GM13977 (cell line): Measurements from ENCODE around the gene ANKH.

Experiments used
- DNase-seq: peaks from one replicate; pipeline ENCODE4 v3.0.0; 2012; ENCODE audit warnings: low spot score
- in situ Hi-C: fragments of 300-500 bp; cut with MboI; formaldehyde crosslinking; loops from one replicate; pipeline ENCODE4 v1.12.0; 2022; ENCODE audit warnings: low sequenced_read_pairs, low pct_unique_long_range_greater_than_20kb, mixed read lengths, inconsistent platforms; ENCODE audit not compliant: unreplicated experiment
- TF ChIP-seq, protein P1 (sequence below): IDR thresholded peaks from 2 replicates; pipeline ENCODE4 v1.5.1; 2012; ENCODE audit warnings: mild to moderate bottlenecking, control low read depth; ENCODE audit not compliant: insufficient read depth; ENCODE audit errors: extremely low read depth, missing control alignments

Gene ANKH

DNA sequence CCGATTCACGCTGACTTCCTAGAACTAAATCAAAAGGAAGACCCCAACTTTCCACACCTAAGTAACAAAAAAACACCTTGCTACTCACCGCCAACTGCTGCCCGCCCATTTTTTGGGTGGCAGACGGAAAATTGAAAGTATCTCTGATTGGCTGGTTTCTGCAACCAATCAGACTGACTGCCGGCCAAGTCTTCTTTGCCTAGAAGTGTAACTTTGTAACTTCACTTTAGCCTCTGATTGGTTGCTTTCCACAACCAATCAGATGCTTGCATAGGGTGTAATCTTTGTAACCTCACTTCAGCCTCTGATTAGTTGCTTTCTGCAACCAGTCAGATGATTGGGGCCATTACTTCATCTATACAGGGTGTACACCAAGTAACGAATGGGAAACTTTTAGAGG, 42.6 kb upstream of the ANKH start:
- no peak for DNase-seq
- in situ Hi-C loops: no loop called here
- TF ChIP-seq, protein P1, sequence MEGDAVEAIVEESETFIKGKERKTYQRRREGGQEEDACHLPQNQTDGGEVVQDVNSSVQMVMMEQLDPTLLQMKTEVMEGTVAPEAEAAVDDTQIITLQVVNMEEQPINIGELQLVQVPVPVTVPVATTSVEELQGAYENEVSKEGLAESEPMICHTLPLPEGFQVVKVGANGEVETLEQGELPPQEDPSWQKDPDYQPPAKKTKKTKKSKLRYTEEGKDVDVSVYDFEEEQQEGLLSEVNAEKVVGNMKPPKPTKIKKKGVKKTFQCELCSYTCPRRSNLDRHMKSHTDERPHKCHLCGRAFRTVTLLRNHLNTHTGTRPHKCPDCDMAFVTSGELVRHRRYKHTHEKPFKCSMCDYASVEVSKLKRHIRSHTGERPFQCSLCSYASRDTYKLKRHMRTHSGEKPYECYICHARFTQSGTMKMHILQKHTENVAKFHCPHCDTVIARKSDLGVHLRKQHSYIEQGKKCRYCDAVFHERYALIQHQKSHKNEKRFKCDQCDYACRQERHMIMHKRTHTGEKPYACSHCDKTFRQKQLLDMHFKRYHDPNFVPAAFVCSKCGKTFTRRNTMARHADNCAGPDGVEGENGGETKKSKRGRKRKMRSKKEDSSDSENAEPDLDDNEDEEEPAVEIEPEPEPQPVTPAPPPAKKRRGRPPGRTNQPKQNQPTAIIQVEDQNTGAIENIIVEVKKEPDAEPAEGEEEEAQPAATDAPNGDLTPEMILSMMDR: no peak

DNA sequence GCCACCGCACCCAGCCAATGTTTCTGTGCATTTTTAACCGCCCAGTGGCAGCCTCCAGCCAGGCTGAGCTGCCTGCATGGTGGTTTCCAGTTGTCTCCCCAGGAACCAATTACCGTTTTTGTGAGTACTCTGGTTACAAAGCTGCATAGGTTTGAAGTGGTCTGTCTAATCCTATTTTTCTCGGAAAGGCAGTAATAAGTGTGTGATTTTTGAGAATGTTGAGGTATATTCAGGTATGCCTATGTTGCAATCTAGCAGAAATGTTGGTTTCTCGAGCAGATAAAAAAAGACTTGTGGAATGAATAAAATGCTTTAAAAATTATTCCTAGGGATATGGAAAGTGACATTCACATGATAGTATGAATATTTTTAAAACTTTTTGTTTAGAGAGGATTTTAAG, 41.5 kb upstream of the ANKH start:
- in situ Hi-C loops: no loop called here
- TF ChIP-seq, protein P1: no peak
- DNase-seq: no peak

DNA sequence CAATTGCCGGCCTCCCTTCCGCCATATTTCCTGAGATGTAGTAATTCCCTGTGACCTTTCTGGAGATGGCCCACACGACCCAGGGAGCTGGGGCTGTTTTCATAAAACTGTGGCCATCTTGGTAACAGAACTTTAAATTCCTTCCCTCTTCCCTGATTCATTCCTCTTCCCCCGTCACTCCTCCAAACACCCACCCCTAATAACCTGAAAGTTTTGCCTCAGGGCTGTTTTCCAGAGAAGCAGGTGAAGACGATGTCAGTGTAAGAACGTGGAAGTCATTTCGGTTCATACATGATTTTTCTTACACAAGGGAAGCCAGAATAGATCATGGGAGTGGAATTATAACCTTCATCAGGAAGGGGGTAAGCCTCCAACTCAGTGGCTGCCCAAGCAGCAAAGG, 40.6 kb upstream of the ANKH start:
- DNase-seq: no peak
- TF ChIP-seq, protein P1: no peak
- in situ Hi-C loops: no loop called here

DNA sequence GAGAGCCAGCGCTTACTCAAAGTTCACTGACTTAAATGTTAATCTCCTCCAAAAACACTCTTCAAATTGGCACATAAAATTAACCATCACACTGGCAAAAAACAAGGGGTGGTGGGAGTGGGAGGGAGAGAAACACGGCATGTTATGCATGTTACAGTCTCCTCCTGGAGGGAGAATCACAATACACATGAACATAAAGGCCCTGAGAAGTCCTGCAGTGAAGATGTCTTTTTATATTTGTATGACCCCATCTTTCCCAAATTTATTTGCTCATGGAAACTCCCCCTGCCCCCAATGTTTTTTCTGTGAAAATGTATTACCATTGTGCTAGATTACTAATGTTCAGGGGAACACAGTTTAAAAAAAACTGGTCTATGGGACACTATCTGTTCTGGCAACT, 37.8 kb upstream of the ANKH start:
- in situ Hi-C loops: no loop called here
- DNase-seq: no peak
- TF ChIP-seq, protein P1: no peak

DNA sequence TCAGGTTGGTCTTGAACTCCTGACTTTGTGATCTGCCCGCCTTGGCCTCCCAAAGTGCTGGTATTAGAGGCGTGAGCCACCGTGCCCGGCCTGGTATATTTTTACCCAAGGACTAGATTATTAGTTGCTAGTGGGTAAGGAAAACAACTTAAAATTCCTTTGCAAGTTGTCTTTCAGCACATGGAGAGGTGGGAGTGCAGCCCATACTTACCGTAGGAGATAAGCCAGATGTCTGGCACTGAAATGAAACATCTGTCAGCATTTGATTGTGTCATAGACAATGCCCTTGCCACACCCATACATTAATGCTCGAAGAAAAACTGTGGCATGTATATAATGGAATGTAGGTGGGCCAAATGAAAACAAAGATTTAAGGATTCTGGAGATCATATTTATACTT, 36.6 kb upstream of the ANKH start:
- TF ChIP-seq, protein P1: no peak
- in situ Hi-C loops: no loop called here
- no peak for DNase-seq

DNA sequence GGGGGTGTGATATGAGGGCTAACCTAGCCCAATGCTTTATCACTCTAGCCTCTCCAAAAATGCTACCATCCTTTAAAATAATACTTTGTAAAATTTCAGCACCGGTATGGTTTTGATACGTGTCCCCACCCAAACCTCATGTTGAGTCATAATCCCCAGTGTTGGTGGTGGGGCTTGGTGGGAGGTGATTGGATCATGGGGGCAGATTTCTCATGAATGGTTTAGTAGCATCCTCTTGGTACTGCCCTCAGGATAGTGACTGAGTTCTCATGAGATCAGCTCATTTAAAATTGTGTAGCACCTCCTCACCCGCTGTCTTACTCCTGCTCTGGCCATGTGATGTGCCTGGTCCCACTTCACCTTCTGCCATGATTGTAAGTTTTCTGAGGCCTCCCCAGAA, 35.0 kb upstream of the ANKH start:
- TF ChIP-seq, protein P1: no peak
- in situ Hi-C loops: no loop called here
- DNase-seq: no peak
